Stimulated activated naive CD8-positive, alpha-beta T cell treated with anti-CD3 and anti-CD28 coated beads, Interleukin-15, Interleukin-2, amounts not matched to agents 100 ng/mL and 50 ng/mL, for 24 hours (primary cell): ENCODE measurements around the gene PCBP3.
"Not testable (repeated sequence)": the region's sequence is repeated elsewhere in the genome, so short reads cannot be mapped to it uniquely, and the experiment has no call there.

Experiments
- H3K27ac Mint-ChIP-seq: one replicate; pipeline ENCODE4 v1.8.0; 2021; ENCODE audit warnings: mild to moderate bottlenecking, mixed read lengths
- H3K27me3 Mint-ChIP-seq: one replicate; pipeline ENCODE4 v1.8.0; 2021; ENCODE audit warnings: mixed read lengths
- H3K36me3 Mint-ChIP-seq: one replicate; pipeline ENCODE4 v1.8.0; 2021; ENCODE audit warnings: low read depth, mixed read lengths
- H3K4me1 Mint-ChIP-seq: one replicate; pipeline ENCODE4 v1.8.0; 2021; ENCODE audit warnings: low read depth, mixed read lengths
- H3K4me3 Mint-ChIP-seq: one replicate; pipeline ENCODE4 v1.8.0; 2021; ENCODE audit warnings: mild to moderate bottlenecking, mixed read lengths
- H3K9me3 Mint-ChIP-seq: one replicate; pipeline ENCODE4 v1.8.0; 2021; ENCODE audit warnings: mixed read lengths

PCBP3 gene

DNA sequence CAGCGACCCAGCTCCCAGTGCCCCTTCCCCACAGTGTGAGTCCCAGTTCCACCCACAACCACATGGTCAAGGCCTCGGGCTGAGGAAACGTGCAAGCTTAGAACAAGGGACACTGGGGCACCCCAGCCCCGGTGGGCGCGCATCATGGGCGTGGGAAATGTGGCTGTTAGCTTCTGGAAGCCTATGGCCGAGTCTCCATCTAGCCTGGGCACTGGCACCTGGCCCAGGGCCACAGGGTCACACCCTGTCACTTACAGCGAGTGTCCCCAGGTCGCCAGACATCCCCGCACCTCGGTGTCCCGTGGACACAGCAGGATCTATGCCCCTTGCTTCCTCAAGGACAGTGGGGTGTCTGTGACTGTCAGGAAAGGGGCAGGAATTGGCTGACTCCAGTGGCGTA, 301.1 kb downstream of the PCBP3 start:
- Mint-ChIP-seq H3K9me3 (no peaks in the 10 kb centered on the region), H3K4me1 (no peaks in the 10 kb centered on the region), H3K27ac (no peak overlapping the region), H3K36me3 (no peaks in the 10 kb centered on the region), H3K27me3 (no peaks in the 10 kb centered on the region), H3K4me3 (no peak overlapping the region)

DNA sequence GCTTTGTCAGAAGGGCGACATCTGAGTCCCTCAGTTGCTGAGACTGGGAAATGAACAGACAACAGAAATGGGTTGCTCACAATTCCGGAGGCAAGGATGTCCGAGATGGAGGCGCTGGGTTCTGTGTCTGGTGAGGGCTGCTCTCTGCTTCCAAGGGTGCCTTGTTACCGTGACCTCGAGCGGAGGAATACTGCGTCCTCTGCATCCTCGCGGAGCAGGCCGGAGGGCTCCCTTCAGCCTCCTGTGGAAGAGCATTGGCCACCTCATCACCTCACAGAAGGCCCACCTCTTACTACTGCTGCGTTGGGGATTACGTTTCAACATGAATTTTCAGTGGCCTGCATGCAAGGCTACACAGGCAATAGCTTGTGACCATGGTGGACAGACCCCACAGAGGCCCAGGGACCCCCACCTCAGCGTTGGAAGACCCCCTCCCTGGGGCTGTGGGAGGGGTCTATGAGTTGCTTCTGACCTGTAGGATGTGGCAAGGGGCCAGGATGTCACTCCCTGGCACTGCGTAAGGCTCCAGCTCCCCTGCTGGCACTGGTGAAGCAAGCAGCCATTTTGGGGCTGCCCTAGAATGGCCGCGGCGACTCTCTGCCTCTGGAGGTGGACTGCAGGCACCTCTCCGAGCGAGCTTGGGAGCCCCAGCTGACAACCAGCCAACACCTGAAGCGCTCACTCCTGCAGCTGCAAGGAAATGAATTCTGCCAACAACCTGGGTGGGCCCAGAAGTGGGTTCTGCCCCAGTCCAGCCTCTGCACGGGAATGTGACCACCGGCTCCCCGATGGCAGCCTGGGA, 301.7 kb downstream of the PCBP3 start:
- no peaks in the 10 kb centered on the region for H3K4me1 Mint-ChIP-seq
- no peak overlapping the region for H3K27ac Mint-ChIP-seq
- H3K9me3 Mint-ChIP-seq = no peaks in the 10 kb centered on the region
- H3K36me3 Mint-ChIP-seq = no peaks in the 10 kb centered on the region
- no peak overlapping the region for H3K4me3 Mint-ChIP-seq
- no peaks in the 10 kb centered on the region for H3K27me3 Mint-ChIP-seq

DNA sequence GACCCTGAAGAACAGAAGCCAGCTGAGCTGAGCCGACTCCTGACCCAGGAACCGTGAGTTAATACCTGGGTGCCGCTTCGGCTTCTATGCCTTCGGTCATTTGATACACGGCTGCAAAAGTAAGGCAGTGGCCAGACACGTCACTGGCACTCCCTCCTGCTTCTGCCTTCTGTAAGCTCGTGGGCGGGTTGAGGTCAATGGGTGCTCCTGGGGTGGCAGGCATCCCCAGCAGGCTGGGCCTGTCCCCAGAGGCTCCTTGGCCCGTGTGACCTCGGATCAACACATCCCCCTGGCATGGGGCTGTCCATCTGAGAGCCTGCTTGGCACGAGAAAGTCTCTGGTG, 302.3 kb downstream of the PCBP3 start:
- Mint-ChIP-seq H3K9me3 (no peaks in the 10 kb centered on the region), H3K27ac (no peak overlapping the region), H3K4me3 (no peak overlapping the region), H3K27me3 (no peaks in the 10 kb centered on the region), H3K36me3 (no peaks in the 10 kb centered on the region), H3K4me1 (no peaks in the 10 kb centered on the region)

DNA sequence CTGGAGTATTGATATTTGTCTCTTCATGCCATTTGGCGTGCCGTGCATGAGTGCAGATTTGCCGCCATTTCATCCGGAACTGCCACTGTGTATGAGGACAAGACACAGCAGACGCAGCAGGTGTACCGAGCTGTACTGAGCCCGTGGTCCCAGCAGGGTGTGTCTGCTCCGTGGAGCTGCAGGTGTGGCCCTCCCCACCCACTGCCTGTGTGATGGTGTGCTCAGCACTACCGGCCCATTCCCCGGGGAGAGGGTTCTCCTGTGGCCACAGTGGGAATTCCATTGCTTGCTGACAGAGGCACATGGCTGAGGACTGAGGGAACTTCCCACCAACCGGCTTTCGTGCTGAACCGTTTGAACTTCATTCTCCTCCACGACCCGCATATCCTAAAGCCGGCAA, 303.8 kb downstream of the PCBP3 start:
- Mint-ChIP-seq H3K27ac (no peak overlapping the region), H3K4me1 (no peaks in the 10 kb centered on the region), H3K27me3 (no peaks in the 10 kb centered on the region), H3K36me3 (no peaks in the 10 kb centered on the region), H3K4me3 (no peak overlapping the region), H3K9me3 (no peaks in the 10 kb centered on the region)

DNA sequence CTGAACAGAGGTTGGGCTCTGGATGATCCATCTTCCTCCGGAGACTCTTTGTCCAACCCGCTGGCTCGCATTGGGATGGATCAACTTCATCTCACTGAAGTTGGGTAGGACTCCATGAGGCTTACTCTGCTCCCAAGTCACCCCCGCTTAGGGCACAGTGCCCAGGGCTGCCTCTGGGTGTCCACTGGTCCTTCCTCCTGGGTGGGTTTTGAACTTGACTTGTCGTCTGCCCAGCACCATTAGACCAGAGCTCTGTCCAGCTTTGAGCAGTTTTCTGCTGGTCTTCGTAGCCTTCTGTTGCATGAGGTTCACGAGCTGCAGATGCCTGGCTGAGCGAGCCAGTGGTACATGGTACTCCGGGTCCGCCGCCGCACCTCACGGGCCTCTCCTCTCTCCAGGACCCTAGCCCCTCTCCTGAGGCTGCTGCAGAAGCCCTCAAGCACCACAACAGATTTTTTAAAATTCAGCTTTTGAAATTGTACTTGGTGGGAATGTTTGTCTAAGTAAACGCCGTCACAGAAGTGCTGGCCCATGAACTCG, 304.3 kb downstream of the PCBP3 start:
- Mint-ChIP-seq H3K27me3 (peaks cover 4% of the 10 kb centered on the region), H3K36me3 (no peaks in the 10 kb centered on the region), H3K9me3 (no peaks in the 10 kb centered on the region), H3K4me1 (no peaks in the 10 kb centered on the region), H3K27ac (no peak overlapping the region), H3K4me3 (no peak overlapping the region)

DNA sequence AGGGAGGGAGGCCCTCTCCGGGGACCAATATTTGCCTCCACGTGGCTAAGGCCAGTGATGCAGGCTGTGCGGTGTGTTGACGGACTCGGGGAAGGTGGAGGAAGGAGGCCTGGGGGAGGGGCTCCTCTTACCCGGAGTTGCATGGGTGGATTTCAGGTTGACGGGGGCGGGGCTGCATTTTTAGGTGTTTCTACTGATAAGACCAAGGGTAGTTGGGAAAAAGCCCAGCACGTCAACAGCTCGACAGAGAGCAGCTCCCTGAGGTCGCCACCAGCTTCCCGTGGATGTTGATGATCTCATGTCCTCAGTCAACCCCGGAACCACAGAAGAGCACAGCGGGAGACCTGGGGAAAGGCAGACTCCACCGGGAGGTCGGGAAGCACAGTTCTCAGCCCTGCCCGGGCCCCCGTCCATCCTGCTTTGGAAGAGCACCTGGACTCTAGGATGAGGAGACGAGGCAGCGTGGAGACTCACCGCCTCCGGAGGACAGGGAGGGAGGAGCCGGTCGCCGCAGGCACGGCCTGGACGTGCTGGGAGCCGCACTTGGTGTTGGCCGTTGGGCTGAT, 305.1 kb downstream of the PCBP3 start:
- no peaks in the 10 kb centered on the region for H3K36me3 Mint-ChIP-seq
- H3K27ac Mint-ChIP-seq = no peak overlapping the region
- H3K4me3 Mint-ChIP-seq = no peak overlapping the region
- no peaks in the 10 kb centered on the region for H3K9me3 Mint-ChIP-seq
- no peaks in the 10 kb centered on the region for H3K4me1 Mint-ChIP-seq
- H3K27me3 Mint-ChIP-seq = peaks cover 6% of the 10 kb centered on the region

DNA sequence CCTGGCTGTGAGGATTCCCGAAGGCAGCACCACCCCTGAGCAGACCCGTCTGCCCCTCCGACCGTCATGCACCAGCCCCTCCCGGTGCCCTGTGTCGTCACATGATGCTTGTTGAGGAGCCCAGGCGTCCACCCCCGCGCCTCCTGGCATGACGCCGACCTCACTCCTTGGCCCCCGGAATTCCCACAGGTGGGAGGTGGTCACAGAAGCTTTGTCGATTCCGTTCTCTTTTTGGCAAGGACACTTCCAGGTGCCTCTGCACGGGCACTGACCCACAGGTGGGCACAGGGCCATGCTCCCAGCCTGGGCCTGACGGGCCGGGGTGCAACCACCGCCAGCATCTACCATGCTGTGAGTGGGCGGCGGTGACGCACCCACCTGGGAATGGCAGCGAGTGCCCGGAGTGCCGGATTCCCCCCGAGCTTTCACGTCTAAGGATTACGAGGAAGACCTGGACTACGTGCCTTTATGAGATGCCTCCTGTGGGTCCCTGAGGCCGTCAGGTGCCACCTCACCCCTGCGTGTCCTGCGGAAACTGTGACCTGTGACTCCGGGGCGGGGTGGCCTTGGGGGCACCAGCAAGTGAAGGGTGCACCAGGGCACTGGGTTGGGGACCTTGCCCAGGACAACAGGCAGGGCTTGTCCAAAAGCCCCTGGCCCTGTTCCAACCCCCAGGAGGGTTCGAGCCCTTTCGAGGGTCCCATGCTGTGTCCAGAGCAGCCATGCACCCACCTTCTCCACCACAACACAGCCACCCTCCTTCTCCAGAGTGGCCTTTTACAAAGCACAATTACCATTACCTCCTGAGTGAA, 306.6 kb downstream of the PCBP3 start:
- Mint-ChIP-seq H3K4me1 (no peaks in the 10 kb centered on the region), H3K4me3 (no peak overlapping the region), H3K36me3 (no peaks in the 10 kb centered on the region), H3K27me3 (peaks cover 6% of the 10 kb centered on the region), H3K9me3 (no peaks in the 10 kb centered on the region), H3K27ac (no peak overlapping the region)

DNA sequence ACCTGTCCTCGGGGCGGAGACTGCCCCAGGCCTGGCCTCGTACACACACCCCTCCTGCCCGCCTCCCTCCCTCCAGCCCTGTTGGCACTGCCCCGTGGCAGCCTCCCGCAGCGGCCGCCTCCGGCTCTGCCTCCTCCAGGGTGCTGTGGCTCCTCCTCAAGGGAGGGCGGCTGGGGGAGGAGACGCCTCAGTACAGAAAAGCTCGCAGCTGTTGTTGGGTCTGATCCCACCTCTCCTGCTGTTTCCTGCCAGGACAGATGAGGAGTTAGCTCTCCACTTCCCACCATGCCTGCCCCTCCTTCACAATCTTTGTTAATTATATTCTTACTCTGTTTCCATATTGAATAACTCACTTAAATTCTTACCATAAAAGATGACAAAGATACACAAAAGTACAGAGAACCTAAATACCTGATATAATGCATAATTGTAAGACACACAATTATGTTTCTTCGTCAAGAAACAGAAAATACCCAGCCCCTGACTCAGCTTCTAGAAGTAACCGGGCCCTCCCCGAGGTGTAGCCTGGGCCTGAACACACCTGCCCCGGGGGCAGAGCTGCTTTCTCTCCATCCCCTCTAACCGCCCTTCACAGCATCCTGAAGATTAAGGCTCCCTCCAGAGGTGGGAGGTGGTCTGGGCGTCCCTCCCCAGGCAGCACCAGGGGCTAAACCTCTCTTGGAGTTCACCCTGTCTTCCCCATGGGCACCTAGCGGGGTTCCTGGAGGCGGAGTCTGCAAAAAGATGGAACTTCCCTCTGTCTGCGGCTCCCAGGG, 307.4 kb downstream of the PCBP3 start:
- H3K27ac Mint-ChIP-seq = no peak overlapping the region

DNA sequence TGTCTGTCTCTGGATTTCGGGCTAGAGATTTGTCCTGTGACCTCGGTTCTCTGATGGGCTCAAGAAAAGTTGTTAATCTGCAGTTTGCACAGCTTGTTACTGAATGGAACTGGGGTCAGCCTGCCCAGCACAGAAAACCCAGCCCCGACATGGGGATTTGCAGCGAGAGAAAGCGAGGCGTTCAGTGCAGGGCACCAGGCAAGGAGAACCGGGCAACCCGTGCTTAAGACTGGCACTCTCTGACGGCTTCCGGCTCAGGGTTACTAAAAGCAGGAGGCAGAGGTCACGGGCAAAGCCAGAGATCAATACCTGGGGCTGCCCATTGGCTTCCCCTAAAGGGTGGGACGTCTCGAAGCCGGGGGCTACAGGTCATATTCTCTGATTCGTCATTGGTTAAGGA, 308.2 kb downstream of the PCBP3 start:
- no peaks in the 10 kb centered on the region for H3K9me3 Mint-ChIP-seq
- no peaks in the 10 kb centered on the region for H3K4me1 Mint-ChIP-seq
- no peak overlapping the region for H3K27ac Mint-ChIP-seq
- H3K36me3 Mint-ChIP-seq = no peaks in the 10 kb centered on the region
- peaks cover 13% of the 10 kb centered on the region for H3K27me3 Mint-ChIP-seq
- H3K4me3 Mint-ChIP-seq = no peak overlapping the region

More for the DNA sequence above, 307.4 kb downstream of the PCBP3 start:
- no peak overlapping the region for H3K4me3 Mint-ChIP-seq
- H3K9me3 Mint-ChIP-seq = no peaks in the 10 kb centered on the region
- peaks cover 6% of the 10 kb centered on the region for H3K27me3 Mint-ChIP-seq
- H3K4me1 Mint-ChIP-seq = no peaks in the 10 kb centered on the region
- H3K36me3 Mint-ChIP-seq = no peaks in the 10 kb centered on the region

DNA sequence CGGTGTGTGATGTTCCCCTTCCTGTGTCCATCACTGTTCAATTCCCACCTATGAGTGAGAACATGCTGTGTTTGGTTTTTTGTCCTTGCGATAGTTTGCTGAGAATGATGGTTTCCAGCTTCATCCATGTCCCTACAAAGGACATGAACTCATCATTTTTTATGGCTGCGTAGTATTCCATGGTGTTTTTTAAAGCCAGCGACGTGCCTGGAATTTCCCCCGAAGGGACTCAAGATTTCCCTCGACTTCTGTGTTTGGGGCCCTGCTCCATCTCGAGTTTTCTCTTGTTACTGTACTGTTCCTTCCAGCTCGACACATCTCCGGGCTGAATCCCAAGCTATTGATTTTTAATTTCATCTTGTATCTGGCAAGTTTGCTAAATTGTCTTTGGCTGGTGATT, 309.0 kb downstream of the PCBP3 start:
- H3K9me3 Mint-ChIP-seq, H3K36me3 Mint-ChIP-seq, H3K27ac Mint-ChIP-seq, H3K4me1 Mint-ChIP-seq, H3K4me3 Mint-ChIP-seq: not testable (repeated sequence)
- peaks cover 13% of the 10 kb centered on the region for H3K27me3 Mint-ChIP-seq

DNA sequence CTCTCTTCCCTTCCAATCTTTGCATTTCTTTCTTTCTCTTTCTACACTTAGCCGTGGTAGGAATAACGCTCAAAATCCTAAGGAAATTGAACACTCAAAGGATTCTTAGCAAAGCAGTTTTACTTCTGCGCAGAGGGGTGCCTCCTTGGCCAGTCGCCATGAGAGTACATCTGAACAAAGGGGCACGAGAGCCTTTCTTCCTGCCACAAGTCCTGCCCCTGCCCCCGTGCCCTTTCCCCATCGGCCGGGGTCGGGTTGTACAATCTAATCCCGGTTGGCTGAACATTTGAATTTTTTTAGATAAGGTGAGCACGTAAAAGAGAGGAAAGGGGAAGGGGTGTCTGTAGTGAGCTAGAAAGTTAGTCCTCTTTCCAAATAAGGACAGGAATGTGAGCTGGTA, 309.4 kb downstream of the PCBP3 start:
- H3K4me1 Mint-ChIP-seq = no peaks in the 10 kb centered on the region
- H3K36me3 Mint-ChIP-seq = no peaks in the 10 kb centered on the region
- H3K27me3 Mint-ChIP-seq = peaks cover 13% of the 10 kb centered on the region
- no peak overlapping the region for H3K4me3 Mint-ChIP-seq
- H3K27ac Mint-ChIP-seq = no peak overlapping the region
- no peaks in the 10 kb centered on the region for H3K9me3 Mint-ChIP-seq

DNA sequence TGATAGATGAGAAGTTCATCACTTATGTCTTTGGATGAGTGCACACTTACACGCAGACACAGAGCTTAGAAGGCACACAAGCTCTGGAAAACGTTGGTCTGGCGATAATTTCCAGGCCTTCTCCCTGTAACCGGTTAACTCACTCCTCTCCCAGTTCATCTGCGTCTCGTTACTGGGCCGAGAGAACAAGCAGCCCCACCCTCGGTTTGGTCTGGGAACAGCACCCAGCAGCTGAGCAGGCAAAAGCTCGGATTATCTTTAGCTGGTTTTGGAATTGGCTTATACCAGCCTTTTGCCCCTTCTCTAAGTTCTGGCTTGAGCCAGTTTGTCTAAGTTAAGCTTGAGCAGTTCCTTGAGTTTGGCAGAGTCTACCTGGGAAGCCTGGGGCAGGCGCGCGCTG, 310.7 kb downstream of the PCBP3 start:
- H3K27me3 Mint-ChIP-seq = peaks cover 24% of the 10 kb centered on the region

DNA sequence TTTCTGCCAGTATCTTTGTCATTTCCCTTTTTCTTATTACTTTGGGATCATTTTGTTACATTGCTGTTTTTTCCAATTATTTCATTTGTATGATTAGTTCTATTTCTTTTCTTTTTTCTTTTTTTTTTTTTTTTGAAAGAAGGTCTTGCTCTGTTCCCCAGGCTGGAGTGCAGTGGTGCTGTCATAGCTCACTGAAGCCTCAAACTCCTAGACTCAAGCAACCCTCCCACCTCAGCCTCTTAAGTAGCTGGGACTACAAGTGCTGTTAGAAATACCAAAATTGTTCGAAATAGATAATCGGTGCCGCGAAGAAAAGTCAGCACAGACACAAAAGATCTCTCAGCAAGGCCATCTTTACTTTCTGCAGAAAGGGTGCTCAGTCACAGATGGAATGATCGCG, 311.4 kb downstream of the PCBP3 start:
- H3K4me1 Mint-ChIP-seq = no peaks in the 10 kb centered on the region
- H3K27me3 Mint-ChIP-seq = peaks cover 26% of the 10 kb centered on the region
- no peak overlapping the region for H3K27ac Mint-ChIP-seq
- no peaks in the 10 kb centered on the region for H3K9me3 Mint-ChIP-seq
- no peak overlapping the region for H3K4me3 Mint-ChIP-seq
- H3K36me3 Mint-ChIP-seq = no peaks in the 10 kb centered on the region

More for the DNA sequence above, 310.7 kb downstream of the PCBP3 start:
- no peak overlapping the region for H3K27ac Mint-ChIP-seq
- no peaks in the 10 kb centered on the region for H3K36me3 Mint-ChIP-seq
- H3K4me3 Mint-ChIP-seq = no peak overlapping the region
- no peaks in the 10 kb centered on the region for H3K9me3 Mint-ChIP-seq
- H3K4me1 Mint-ChIP-seq = no peaks in the 10 kb centered on the region

DNA sequence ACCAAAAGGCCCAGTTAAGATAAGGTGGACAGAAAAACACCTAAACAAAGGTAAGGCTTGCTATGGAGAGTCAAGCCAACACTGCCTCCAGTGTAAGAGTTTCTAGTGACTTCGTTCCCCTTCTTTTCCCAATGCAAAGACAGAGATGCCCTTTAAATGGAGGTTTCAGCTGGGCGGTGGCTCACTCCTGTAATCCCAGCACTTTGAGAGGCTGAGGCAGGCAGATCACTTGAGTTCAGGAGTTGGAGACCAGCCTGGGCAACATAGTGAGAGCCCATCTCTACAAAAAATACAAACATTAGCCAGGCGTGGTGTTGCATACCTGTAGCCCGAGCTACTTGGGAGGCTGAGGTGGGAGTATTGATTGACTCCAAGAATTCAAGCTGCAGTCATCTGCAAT, 314.0 kb downstream of the PCBP3 start:
- Mint-ChIP-seq H3K9me3 (peaks cover 11% of the 10 kb centered on the region), H3K4me1 (no peaks in the 10 kb centered on the region), H3K27me3 (peaks cover 25% of the 10 kb centered on the region), H3K4me3 (no peak overlapping the region), H3K27ac (no peak overlapping the region), H3K36me3 (no peaks in the 10 kb centered on the region)
